NCI-H1105 treated with DMSO at 0.1 percent for 48 hours (cell line): ENCODE measurements around the gene TMC1.
"Not testable (repeated sequence)": the region's sequence is repeated elsewhere in the genome, so short reads cannot be mapped to it uniquely, and the experiment has no call there.

Source experiments
- DNase-seq: peaks from one replicate; lab custom pipeline; 2025; lab: John Stamatoyannopoulos, UW

The TMC1 gene

GRCh38 chr9:72526901-72527800 is 5.7 kb downstream of the TMC1 start:
- DNase-seq, result no peak

- DNase-seq, result no peak
Observed at GRCh38 chr9:72527801-72528195, 6.4 kb downstream of the TMC1 start.

GRCh38 chr9:72529531-72529930 is 8.1 kb downstream of the TMC1 start:
- DNase-seq, result no peak

GRCh38 chr9:72533322-72533721 is 11.9 kb downstream of the TMC1 start:
- no peak for DNase-seq

GRCh38 chr9:72534931-72535330 is 13.5 kb downstream of the TMC1 start:
- no peak for DNase-seq

GRCh38 chr9:72537011-72537545 is 15.7 kb downstream of the TMC1 start:
- no peak for DNase-seq

- DNase-seq, result no peak
Observed at GRCh38 chr9:72537671-72538070, 16.3 kb downstream of the TMC1 start.

GRCh38 chr9:72538921-72539702 is 17.7 kb downstream of the TMC1 start:
- no peak for DNase-seq

- DNase-seq, result peak; percentile 2
Observed at GRCh38 chr9:72539824-72540347, 18.5 kb downstream of the TMC1 start.

- no peak for DNase-seq
Observed at GRCh38 chr9:72540348-72540873, 19.0 kb downstream of the TMC1 start.

GRCh38 chr9:72542537-72542833 is 21.1 kb downstream of the TMC1 start:
- not testable (repeated sequence) for DNase-seq

GRCh38 chr9:72542917-72543316 is 21.5 kb downstream of the TMC1 start:
- DNase-seq, result no peak

GRCh38 chr9:72551306-72551705 is 29.9 kb downstream of the TMC1 start:
- DNase-seq, result no peak

- DNase-seq, result no peak
Observed at GRCh38 chr9:72552356-72552755, 30.9 kb downstream of the TMC1 start.

GRCh38 chr9:72554221-72554641 is 32.8 kb downstream of the TMC1 start:
- DNase-seq, result no peak

GRCh38 chr9:72557549-72557948 is 36.1 kb downstream of the TMC1 start:
- no peak for DNase-seq

- DNase-seq, result no peak
Observed at GRCh38 chr9:72560086-72560485, 38.7 kb downstream of the TMC1 start.

- no peak for DNase-seq
Observed at GRCh38 chr9:72563806-72564205, 42.4 kb downstream of the TMC1 start.

- no peak for DNase-seq
Observed at GRCh38 chr9:72564479-72565281, 43.3 kb downstream of the TMC1 start.

- no peak for DNase-seq
Observed at GRCh38 chr9:72565535-72565934, 44.1 kb downstream of the TMC1 start.

GRCh38 chr9:72574156-72574810 is 52.9 kb downstream of the TMC1 start:
- DNase-seq, result no peak
